ENCODE measurements around the gene MOCS1. TPM values are rescaled to one million over a fixed set of nuclear protein-coding genes. Genes with fewer than 3 reads are reported as not detected.

The MOCS1 gene
- polyA plus RNA-seq, 3 donors = 0.05 to 0.26 (median 0.12) TPM

GRCh38 chr6:39905640-39905975 lies 28.7 kb downstream of the MOCS1 start:
- Mint-ChIP-seq H3K36me3 (no peaks in the 10 kb centered on the region), H3K9me3 (peaks cover 0 to 3% (median 0%) of the 10 kb centered on the region in 7 donors)

DNA sequence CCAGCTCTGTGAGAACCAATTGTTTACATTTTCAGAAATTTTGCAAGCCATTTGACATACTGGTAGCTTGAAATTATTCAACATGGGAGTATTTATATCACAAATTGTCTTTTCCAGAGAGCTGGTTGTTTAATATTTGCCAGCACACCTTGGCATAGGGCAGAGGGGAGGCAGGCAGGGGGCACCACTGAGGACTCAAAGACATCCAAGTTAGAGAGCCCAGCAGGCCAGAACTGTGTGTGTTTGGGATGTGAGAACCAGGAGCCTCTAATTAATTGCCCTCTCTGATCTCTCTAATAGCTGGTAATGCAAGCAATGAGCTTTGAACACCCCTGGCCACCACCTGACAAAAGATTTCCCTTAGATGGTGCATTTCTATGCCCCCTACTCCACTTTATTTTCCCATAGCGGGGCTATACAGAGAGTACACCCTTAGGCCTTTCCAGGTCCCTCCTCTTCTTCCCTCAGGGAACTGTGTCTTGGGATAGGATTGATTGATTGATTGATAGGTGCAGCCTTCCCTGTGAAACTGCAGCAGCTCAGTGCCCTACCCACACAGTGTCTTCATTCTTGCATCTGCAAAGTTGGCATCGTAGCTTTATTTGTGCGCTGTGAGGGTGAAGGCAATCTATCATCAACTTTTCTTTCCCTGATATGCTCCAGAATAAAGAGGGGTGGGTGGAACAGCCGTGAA lies 29.2 kb downstream of the MOCS1 start:
- Histone ChIP-seq H3K4me2 (replicated peaks; ENCODE audit: extremely low read depth, low read length, poor library complexity, severe bottlenecking) (no peak overlapping the region), H4K20me1 (ENCODE audit: insufficient read depth, low read length) (no peaks in the 10 kb centered on the region), H3K27ac (ENCODE audit: low read depth in 1 of 2, low read length in 2 of 2) (no peak overlapping the region), H3K27me3 (ENCODE audit: control insufficient read depth in 2 of 2, insufficient read depth in 2 of 2, low read length in 2 of 2) (no peaks in the 10 kb centered on the region), H3K79me2 (ENCODE audit: insufficient read depth, low read length) (no peaks in the 10 kb centered on the region), H3K4me1 (ENCODE audit: control insufficient read depth in 1 of 2, insufficient read depth in 2 of 2, low read length in 2 of 2) (no peaks in the 10 kb centered on the region), H3K9me3 (replicated peaks in 1 of 2; ENCODE audit: control insufficient read depth in 1 of 2, insufficient read depth in 1 of 2, low read length in 2 of 2) (no peaks in the 10 kb centered on the region), H3K9ac (ENCODE audit: insufficient read depth, low read length, poor library complexity, severe bottlenecking) (no peak overlapping the region), H2AFZ (ENCODE audit: insufficient read depth, low read depth, low read length, poor library complexity, severe bottlenecking) (no peak overlapping the region), H3K36me3 (replicated peaks in 1 of 2; ENCODE audit: control insufficient read depth in 1 of 2, insufficient read depth in 2 of 2, low read length in 2 of 2) (no peaks in the 10 kb centered on the region), H3K4me3 (replicated peaks in 1 of 3; ENCODE audit: low read depth in 2 of 3, low read length in 3 of 3) (no peak overlapping the region)
- Mint-ChIP-seq H3K9me3 (peaks cover 0 to 3% (median 0%) of the 10 kb centered on the region in 7 donors), H3K36me3 (no peaks in the 10 kb centered on the region), H3K27me3 (ENCODE audit: low read depth in 3 of 3) (peaks cover 4 to 9% (median 5%) of the 10 kb centered on the region in 3 donors), H3K4me3 (no peak overlapping the region), H3K27ac (no peak overlapping the region), H3K4me1 (no peaks in the 10 kb centered on the region)
- intact Hi-C loops (cut with micrococcal nuclease) = no loop called here
- DNase-seq = no peak
- no peak for TF ChIP-seq CTCF (IDR thresholded peaks at IDR 0.05)
- WGBS (ENCODE audit: insufficient coverage) = 33% methylated on average over 1 of the region's 4 CpGs

More at GRCh38 chr6:39905640-39905975, 28.7 kb downstream of the MOCS1 start:
- Histone ChIP-seq H3K79me2 (ENCODE audit: insufficient read depth, low read length) (no peaks in the 10 kb centered on the region), H4K20me1 (ENCODE audit: insufficient read depth, low read length) (no peaks in the 10 kb centered on the region), H3K9me3 (replicated peaks in 1 of 2; ENCODE audit: control insufficient read depth in 1 of 2, insufficient read depth in 1 of 2, low read length in 2 of 2) (no peaks in the 10 kb centered on the region), H2AFZ (ENCODE audit: insufficient read depth, low read depth, low read length, poor library complexity, severe bottlenecking) (no peak overlapping the region), H3K9ac (ENCODE audit: insufficient read depth, low read length, poor library complexity, severe bottlenecking) (no peak overlapping the region), H3K4me3 (replicated peaks in 1 of 3; ENCODE audit: low read depth in 2 of 3, low read length in 3 of 3) (no peak overlapping the region), H3K36me3 (replicated peaks in 1 of 2; ENCODE audit: control insufficient read depth in 1 of 2, insufficient read depth in 2 of 2, low read length in 2 of 2) (no peaks in the 10 kb centered on the region), H3K27ac (ENCODE audit: low read depth in 1 of 2, low read length in 2 of 2) (no peak overlapping the region), H3K4me2 (replicated peaks; ENCODE audit: extremely low read depth, low read length, poor library complexity, severe bottlenecking) (no peak overlapping the region), H3K4me1 (ENCODE audit: control insufficient read depth in 1 of 2, insufficient read depth in 2 of 2, low read length in 2 of 2) (no peaks in the 10 kb centered on the region), H3K27me3 (ENCODE audit: control insufficient read depth in 2 of 2, insufficient read depth in 2 of 2, low read length in 2 of 2) (no peaks in the 10 kb centered on the region)
- no peak for TF ChIP-seq CTCF (IDR thresholded peaks at IDR 0.05)
- 81% methylated on average over 4 of the region's 4 CpGs for WGBS (ENCODE audit: insufficient coverage)
- intact Hi-C loops (cut with micrococcal nuclease) = no loop called here
- peaks cover 4 to 9% (median 5%) of the 10 kb centered on the region in 3 donors for H3K27me3 Mint-ChIP-seq (ENCODE audit: low read depth in 3 of 3)
- DNase-seq = no peak
- H3K4me1 Mint-ChIP-seq = no peaks in the 10 kb centered on the region
- no peak overlapping the region for H3K27ac Mint-ChIP-seq
- H3K4me3 Mint-ChIP-seq = no peak overlapping the region
